ENCODE measurements around the gene FRAT2.

Gene FRAT2, protein sequence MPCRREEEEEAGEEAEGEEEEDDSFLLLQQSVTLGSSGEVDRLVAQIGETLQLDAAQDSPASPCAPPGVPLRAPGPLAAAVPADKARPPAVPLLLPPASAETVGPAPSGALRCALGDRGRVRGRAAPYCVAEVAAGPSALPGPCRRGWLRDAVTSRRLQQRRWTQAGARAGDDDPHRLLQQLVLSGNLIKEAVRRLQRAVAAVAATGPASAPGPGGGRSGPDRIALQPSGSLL

DNA sequence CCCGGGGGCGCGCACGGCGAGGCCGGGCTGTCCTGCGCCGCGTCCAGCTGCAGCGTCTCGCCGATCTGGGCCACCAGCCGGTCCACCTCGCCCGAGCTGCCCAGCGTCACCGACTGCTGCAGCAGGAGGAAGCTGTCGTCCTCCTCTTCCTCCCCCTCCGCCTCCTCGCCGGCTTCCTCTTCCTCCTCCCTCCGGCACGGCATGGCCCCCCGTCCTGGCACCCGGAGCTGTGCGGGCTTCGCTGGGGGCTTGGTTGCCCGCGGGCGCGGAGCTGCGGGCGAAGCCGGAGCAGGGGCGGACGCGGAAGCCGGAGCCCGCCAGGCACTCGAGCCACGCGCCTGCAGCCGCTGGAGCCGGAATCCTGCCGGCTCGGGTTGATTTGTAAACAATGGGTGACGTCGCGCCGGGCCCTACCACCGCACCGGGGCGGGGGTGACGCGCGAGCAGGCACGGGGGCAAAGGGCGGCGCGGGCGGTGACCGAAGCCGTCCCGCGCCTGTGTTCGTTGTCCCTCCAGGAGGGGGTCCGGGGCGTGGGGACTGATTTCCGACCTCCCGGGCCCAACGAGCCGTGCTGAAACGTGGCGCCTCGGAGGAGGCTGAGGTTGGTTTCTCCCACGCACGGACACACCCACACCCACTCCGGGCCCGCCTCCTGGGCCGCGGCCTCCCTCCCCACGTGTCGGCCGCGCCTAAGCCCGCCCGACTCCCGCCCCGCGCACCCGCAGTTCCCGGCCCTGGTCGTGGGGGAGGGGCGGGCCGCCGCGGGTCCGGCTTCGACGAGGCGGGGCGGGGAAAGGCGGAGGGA is at the start of gene FRAT2:
Gene FRAT2, minus strand, starts transcription at position 360 of the 806 bp plus-strand sequence. Its CDS starts 157 bp downstream, at position 203.
- ATAC-seq (peak; percentile 88), DNase-seq (peak; percentile 88 to 91)
- Mint-ChIP-seq H3K4me1 (peaks cover 35% of the 10 kb centered on the region), H3K27ac (peak within 1 kb of the TSS; percentile 96 to 97), H3K27me3 (peaks cover 10% of the 10 kb centered on the region), H3K9me3 (no peaks in the 10 kb centered on the region), H3K4me3 (peak within 1 kb of the TSS; percentile 89 to 97)

DNA sequence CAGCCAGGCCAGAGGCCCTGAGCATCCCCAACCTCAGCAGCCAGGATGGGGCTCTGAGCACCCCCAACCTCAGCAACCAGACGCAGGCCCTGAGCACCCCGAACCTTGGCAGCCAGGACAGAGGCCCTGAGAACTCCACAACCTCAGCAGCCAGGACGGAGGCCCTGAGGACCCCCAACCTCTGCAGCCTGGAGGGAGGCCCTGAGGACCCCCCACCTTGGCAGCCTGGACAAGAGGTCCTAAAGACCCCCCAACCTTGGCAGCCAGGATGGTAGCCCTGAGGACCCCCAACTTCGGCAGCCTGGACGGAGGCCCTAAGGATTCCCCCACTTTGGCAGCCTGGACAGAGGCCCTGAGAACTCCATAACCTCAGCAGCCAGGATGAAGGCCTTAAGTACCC is 49.6 kb upstream of the FRAT2 start:
- ATAC-seq = no peak
- Mint-ChIP-seq H3K27me3 (no peaks in the 10 kb centered on the region), H3K27ac (no peak overlapping the region), H3K9me3 (no peaks in the 10 kb centered on the region), H3K4me3 (no peak overlapping the region), H3K4me1 (no peaks in the 10 kb centered on the region)
- no peak for DNase-seq

DNA sequence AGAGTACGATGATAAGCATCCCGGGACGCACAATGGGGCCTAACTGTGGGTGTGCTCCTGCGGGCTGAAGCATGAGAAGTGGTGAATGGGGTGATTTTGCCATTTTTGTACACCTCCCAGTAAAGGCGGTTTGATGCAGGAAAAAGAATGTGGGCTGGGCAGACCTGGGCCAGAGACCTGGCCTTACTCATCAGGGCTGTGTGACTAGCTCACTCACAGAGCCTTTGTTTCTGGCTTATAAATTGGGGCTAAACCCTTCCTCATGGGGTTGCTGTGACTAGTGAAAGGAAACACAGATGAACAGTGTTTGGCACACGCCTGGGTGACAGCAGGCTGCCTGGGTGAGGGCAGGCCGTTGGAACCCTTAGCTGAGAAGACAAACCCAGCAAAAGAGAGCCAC is 48.6 kb upstream of the FRAT2 start:
- Mint-ChIP-seq H3K4me3 (no peak overlapping the region), H3K27ac (no peak overlapping the region), H3K27me3 (no peaks in the 10 kb centered on the region), H3K4me1 (no peaks in the 10 kb centered on the region), H3K9me3 (no peaks in the 10 kb centered on the region)
- DNase-seq = no peak
- ATAC-seq = no peak

DNA sequence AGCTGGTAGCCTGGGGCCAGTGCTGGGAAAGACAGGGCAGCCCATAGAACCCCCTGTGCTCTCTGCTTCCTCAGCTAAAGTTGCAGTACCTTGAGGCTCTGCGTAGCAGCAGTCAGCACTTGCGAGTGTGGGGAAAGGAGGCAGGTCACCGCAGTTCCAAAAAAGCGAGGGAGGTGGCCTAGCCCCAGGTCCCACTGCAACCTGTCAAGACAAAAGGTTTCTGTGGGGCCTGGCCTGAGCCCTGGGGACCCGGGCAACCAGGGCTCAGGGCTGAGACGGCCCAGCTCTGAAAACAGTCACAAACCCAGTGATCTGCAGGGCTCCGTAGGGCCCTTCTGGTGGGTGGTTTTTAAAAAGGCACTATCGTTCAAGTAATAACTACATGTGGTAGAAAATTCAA is 47.1 kb upstream of the FRAT2 start:
- Mint-ChIP-seq H3K27me3 (no peaks in the 10 kb centered on the region), H3K4me1 (no peaks in the 10 kb centered on the region), H3K9me3 (no peaks in the 10 kb centered on the region), H3K4me3 (no peak overlapping the region), H3K27ac (no peak overlapping the region)
- no peak for DNase-seq
- no peak for ATAC-seq

DNA sequence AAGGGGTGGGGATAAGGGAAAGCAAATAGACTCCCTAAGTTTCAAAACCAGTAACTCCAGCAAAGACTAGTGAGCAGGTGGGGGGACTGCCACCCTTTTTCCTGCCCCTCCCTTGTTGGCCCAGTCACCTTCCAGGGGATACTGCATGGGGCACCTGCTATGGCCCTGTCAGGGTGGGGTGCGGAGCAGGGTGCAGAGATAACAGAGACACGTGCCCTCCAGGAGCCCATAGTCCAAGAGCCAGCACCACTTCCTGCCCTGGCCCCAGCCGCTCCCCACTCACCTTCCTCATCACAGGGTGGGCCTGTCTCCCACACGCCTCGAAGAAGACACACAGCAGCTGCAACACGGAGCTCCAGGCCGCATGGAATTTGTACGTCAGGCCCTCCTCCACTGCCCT is 46.0 kb upstream of the FRAT2 start:
- no peak overlapping the region for H3K27ac Mint-ChIP-seq
- no peak overlapping the region for H3K4me3 Mint-ChIP-seq
- H3K27me3 Mint-ChIP-seq = no peaks in the 10 kb centered on the region
- no peaks in the 10 kb centered on the region for H3K4me1 Mint-ChIP-seq
- no peak for ATAC-seq
- H3K9me3 Mint-ChIP-seq = no peaks in the 10 kb centered on the region
- no peak for DNase-seq

DNA sequence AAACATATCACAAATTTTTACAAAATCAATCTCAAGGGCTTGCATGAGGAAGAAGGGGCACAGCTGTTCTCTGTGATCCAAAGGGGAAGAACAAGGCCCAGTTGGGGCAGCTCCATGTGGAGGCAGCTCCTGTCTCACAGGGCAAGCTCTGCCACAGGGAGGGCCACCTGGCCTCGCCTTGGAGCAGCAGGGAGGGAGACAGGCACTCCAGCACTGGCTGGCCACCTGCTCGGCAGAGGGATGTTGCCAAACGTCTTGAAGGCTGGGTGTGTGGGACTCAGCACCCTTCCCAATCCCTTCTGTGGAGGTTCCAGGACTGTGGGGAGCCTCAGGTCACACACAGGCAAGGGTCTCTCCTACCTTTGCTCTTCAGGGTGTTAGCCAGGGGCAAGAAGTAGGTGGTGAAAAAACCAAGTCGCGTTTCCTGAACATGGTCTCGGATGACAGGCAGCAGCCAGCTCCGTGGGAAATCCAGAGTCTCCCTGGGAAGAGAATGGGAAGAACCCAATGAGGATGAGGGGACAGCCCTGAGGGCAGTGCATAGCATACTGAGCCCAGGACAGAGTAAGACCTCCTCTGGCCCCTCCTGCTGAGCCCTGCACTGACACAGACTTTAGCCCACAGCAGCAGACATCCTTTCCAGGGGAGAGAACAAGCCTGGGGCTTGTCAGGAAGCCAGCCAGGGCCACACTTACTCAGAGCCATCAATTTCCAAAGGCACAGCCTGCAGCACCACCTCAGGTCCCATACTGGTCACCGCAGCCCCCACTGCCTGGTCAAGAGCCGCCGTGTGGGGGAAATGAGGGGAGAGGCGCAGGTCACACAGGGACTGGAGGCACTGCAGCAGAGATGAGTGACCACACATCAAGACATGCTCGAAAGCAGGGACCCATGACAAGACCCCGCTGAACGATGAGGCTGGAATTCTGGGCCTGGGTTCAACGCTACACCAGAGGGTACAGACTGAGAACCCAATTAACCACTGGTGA is 44.7 kb upstream of the FRAT2 start:
- Mint-ChIP-seq H3K27ac (peak overlapping the region in 1 of 2 donors; percentile 6), H3K9me3 (no peaks in the 10 kb centered on the region), H3K27me3 (no peaks in the 10 kb centered on the region), H3K4me3 (no peak overlapping the region), H3K4me1 (no peaks in the 10 kb centered on the region)
- DNase-seq = no peak
- ATAC-seq = no peak

DNA sequence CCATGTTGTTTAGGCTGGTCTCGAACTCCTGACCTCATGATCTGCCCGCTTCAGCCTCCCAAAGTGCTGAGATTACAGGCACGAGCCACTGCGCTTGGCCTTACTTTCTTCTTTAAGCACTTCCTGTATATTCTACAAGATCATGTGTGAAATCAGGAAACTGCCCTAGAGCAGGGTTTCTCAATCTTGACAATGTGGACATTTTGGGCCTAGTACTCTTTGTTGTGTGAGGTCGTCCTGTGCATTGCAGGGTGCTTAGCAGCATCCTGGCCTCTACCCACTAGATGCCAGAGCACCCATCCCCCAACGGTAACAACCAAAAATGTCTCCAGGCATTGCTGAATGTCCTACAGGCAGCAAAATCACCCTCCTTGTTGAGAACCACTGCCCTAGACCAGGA is 41.9 kb upstream of the FRAT2 start:
- Mint-ChIP-seq H3K9me3 (no peaks in the 10 kb centered on the region), H3K4me1 (no peaks in the 10 kb centered on the region), H3K27ac (no peak overlapping the region), H3K27me3 (no peaks in the 10 kb centered on the region), H3K4me3 (no peak overlapping the region)
- no peak for DNase-seq
- no peak for ATAC-seq

DNA sequence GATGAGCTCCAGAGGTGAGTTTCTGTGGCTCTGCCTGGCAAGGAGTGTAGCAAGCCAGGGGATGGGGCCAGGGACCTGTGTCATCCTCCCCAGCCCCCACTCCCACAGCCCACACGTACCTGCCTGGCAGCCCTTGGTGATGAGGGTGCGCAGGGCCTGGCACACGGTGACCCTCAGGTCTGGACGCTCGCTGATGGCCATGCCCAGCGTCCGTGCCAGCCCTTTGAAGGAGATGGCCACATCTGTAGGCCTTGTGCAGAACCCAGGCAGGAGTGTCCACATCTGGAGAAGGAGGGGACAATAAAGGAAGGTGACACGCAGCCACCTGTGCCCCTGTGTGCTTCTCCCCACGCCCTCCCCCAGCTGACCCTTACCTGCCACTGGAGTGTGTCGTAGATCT is 38.9 kb upstream of the FRAT2 start:
- ATAC-seq (no peak), DNase-seq (no peak)
- no peaks in the 10 kb centered on the region for H3K27me3 Mint-ChIP-seq
- no peak overlapping the region for H3K4me3 Mint-ChIP-seq
- H3K9me3 Mint-ChIP-seq = no peaks in the 10 kb centered on the region
- H3K27ac Mint-ChIP-seq = peak overlapping the region in 1 of 2 donors; percentile 76
- H3K4me1 Mint-ChIP-seq = no peaks in the 10 kb centered on the region

DNA sequence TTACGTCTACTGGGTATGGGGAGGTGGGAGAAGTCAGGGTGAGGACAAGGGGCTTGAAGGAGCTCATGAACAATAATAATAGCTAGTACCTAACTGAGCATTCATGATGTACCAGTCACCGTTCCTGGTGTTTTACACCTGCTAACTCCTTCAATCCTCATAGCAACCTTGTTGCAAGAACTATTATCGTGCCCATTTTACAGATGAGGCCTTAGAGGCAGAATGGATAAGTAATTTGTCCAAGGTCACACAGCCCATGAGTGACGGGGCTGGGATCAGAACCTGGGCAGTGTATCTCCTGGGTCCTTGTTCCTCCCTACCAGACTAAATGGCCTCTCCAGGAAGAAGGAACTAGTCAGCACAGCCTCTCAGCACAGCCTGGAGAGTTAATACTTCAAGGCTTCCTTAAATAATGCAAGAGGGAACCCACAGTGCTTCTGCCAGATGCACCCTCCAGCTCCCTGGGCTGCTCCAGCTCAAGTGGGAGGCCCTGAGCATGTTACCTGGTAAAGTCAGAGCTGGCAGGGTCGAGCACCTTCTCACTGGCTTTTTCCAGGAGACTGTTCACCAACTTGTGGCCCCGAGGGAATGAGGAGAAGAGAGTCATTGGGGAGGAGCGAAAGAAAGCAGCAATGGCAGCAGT is 37.8 kb upstream of the FRAT2 start:
- ATAC-seq (no peak), DNase-seq (no peak)
- Mint-ChIP-seq H3K4me3 (no peak overlapping the region), H3K27ac (no peak overlapping the region), H3K27me3 (no peaks in the 10 kb centered on the region), H3K4me1 (no peaks in the 10 kb centered on the region), H3K9me3 (no peaks in the 10 kb centered on the region)

DNA sequence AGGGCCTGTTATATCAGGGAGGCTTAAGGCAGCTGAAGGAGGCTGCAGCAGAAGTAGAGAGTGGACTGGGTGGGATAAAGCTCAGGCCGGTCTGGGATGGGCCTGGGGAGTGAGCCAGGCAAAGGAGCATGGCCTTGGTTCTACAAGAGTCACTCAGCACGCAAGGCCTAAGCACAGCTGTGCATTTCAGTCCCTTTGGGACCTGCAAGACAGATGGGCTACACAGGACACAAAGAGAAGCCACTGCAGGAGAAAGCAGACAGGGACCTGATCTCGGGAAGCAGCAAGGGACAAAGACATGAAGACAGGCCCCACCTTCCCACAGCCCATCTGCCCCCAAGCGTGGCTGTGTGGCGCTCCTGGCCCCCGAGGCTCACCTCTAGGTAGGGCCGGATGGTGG is 37.2 kb upstream of the FRAT2 start:
- no peaks in the 10 kb centered on the region for H3K27me3 Mint-ChIP-seq
- DNase-seq = no peak
- H3K9me3 Mint-ChIP-seq = no peaks in the 10 kb centered on the region
- no peak for ATAC-seq
- no peaks in the 10 kb centered on the region for H3K4me1 Mint-ChIP-seq
- no peak overlapping the region for H3K27ac Mint-ChIP-seq
- no peak overlapping the region for H3K4me3 Mint-ChIP-seq

DNA sequence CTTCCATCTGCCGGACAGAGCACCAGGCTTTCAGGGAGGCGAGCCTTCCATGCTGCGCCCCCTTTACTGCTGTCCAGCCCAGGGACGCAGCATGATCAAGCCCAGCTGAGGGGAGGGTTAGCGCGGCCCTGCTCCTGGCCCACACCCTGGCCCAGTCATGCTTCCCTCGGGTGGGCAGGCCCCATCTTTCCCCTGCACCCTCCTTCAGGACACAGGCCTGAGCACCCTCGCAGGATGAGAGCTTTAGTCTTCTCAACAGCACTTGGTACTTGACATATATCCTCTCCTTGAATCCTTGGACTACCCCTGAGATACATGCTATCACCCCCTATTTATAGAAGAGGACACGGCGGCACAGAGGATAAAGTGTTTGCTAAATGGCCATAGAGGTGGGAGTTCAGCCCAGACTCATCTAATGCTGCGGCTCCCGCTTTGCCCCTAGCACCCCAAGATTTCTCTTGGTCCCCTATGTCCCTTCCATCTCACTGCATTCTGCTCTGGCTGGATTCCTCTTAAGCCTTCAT is 32.7 kb upstream of the FRAT2 start:
- no peak for DNase-seq
- Mint-ChIP-seq H3K27ac (peak overlapping the region in 1 of 2 donors; percentile 55), H3K4me1 (no peaks in the 10 kb centered on the region), H3K27me3 (no peaks in the 10 kb centered on the region), H3K9me3 (no peaks in the 10 kb centered on the region), H3K4me3 (no peak overlapping the region)
- no peak for ATAC-seq

DNA sequence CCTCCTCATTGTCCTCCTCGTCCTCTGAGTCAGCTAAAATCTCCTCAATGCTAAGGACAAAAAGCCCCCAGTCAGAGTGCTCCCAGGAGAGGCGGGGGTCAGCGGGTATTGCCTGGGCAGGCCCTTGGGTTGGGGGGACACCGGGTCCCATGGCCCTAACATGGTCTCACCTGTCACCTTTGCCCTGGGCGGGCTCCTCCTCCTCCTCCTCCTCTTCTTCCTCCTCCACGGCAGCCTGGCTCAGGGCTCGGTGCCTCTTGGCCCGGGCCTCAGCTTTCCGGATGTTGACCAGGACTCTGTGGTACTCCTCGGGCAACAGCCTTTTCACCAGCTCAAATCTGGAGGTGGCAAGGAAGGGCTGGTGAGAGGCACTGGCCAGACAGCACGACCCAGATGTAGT is 32.0 kb upstream of the FRAT2 start:
- DNase-seq (no peak), ATAC-seq (no peak)
- Mint-ChIP-seq H3K9me3 (no peaks in the 10 kb centered on the region), H3K27ac (peak overlapping the region in 1 of 2 donors; percentile 72), H3K27me3 (no peaks in the 10 kb centered on the region), H3K4me1 (no peaks in the 10 kb centered on the region), H3K4me3 (no peak overlapping the region)

DNA sequence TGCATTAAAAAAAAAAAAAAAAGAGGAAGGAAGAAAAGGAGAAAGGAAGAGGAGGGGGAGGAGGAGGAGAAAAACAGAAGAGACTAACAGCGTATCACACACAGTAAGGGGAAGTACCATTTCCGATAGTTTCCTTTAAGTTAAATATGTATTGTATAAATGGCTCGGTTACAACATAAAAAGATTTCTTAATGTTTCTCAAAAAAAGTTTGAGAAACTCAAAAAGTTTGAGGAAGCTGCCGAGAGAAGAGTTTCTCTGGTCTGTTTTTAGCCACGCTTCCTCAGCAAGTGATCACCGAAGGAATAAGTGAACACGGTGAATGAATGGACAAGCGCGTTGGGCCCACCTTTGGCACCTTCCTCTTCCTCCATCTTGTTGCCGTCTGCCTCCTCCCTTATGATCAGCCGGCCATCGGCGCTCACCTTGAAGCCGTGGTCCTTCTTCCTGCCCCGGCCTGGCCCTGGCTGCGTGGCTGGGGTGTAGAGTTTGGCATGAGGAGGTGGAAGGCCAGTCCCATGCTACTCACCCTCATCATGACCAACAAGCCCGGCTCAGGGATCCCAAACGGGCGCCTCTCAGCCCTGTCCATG is 31.3 kb upstream of the FRAT2 start:
- no peak overlapping the region for H3K4me3 Mint-ChIP-seq
- no peaks in the 10 kb centered on the region for H3K27me3 Mint-ChIP-seq
- no peaks in the 10 kb centered on the region for H3K4me1 Mint-ChIP-seq
- ATAC-seq (no peak), DNase-seq (no peak)
- no peaks in the 10 kb centered on the region for H3K9me3 Mint-ChIP-seq
- H3K27ac Mint-ChIP-seq = no peak overlapping the region

DNA sequence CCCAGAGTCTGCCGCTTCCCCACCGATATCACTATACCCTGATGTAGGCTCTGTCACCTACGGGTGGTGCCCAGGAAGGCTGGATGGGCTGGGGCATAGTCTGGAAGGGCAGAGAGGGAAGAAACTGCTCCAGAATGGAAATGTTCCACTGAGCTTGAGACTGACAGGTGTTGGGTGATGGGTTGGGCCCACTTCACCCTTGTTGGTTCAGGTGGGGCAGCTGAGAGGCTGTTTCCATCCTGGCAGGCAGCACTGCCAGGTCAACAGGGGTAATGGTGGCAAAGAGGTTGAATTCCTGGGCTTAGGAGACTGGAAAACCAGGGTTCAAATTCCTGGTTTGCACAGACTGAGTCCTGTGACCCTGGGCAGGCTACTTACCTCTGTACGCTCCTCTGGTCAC is 28.5 kb upstream of the FRAT2 start:
- no peaks in the 10 kb centered on the region for H3K4me1 Mint-ChIP-seq
- H3K27ac Mint-ChIP-seq = peak overlapping the region in 1 of 2 donors; percentile 61
- no peak for DNase-seq
- H3K9me3 Mint-ChIP-seq = no peaks in the 10 kb centered on the region
- no peaks in the 10 kb centered on the region for H3K27me3 Mint-ChIP-seq
- no peak overlapping the region for H3K4me3 Mint-ChIP-seq
- ATAC-seq = no peak
